22Rv1 (cell line): Measurements from ENCODE around the gene KAZN.

ENCODE experiments used
- H3K27ac ChIP-seq: fragments of 450-650 bp; 2 replicates; pipeline ENCODE4 v1.5.1; 2017
- ZFX ChIP-seq: fragments of 450-650 bp; IDR thresholded peaks from 2 replicates; pipeline ENCODE4 v1.6.1; 2017; ENCODE audit warnings: antibody characterized with exemption, borderline replicate concordance
- TF ChIP-seq, protein P1 (sequence below): fragments of 450-650 bp; IDR thresholded peaks from 2 replicates; pipeline ENCODE4 v1.5.1; 2017; ENCODE audit warnings: mild to moderate bottlenecking

The KAZN gene

DNA sequence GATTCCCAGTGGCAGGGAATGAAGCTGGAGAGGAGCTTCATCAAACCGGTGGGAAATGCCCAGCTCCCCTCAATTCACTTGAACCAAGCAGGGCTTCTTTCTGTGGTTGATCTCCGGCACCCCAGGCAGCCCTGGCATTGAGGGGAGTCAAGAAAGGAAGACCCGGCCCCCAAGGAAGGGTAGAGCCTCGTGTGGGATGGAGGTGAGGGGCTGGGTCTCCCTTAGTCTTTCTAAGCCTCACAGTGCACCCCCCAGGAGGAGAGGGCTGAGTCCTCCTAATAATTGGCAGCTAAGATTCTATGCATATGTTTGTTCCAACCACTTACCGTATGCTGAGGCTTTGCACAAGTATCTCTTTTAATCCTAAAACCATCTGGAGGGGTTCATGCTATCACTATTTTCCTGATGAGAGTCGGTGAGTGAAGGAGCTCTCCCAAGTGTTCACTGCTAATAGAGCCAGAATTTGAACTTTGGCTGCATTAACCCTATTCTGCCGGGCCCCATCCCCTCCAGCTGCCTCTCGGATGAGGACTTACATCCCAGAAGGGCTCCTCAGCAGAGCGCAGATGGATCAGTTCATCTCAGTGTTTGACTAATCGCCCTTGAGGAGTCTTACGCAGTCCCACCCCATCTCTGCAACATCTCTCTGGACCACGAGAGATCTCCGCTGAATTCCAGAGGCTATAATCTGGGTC, 521.9 kb downstream of the KAZN start:
- H3K27ac ChIP-seq: no peak overlapping the region

GRCh38 chr1:15122331-15122730, 523.8 kb downstream of the KAZN start:
- TF ChIP-seq, protein P1, sequence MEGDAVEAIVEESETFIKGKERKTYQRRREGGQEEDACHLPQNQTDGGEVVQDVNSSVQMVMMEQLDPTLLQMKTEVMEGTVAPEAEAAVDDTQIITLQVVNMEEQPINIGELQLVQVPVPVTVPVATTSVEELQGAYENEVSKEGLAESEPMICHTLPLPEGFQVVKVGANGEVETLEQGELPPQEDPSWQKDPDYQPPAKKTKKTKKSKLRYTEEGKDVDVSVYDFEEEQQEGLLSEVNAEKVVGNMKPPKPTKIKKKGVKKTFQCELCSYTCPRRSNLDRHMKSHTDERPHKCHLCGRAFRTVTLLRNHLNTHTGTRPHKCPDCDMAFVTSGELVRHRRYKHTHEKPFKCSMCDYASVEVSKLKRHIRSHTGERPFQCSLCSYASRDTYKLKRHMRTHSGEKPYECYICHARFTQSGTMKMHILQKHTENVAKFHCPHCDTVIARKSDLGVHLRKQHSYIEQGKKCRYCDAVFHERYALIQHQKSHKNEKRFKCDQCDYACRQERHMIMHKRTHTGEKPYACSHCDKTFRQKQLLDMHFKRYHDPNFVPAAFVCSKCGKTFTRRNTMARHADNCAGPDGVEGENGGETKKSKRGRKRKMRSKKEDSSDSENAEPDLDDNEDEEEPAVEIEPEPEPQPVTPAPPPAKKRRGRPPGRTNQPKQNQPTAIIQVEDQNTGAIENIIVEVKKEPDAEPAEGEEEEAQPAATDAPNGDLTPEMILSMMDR: no peak
- no peak for TF ChIP-seq ZFX
- no peak overlapping the region for H3K27ac ChIP-seq

More for the DNA sequence above, 521.9 kb downstream of the KAZN start:
- TF ChIP-seq ZFX: no peak
- TF ChIP-seq, protein P1: no peak

- TF ChIP-seq, protein P1: no peak
- no peak for TF ChIP-seq ZFX
Observed at GRCh38 chr1:15123270-15123669, 524.8 kb downstream of the KAZN start.

GRCh38 chr1:15123925-15124324, 525.4 kb downstream of the KAZN start:
- no peak overlapping the region for H3K27ac ChIP-seq
- TF ChIP-seq, protein P1: no peak
- TF ChIP-seq ZFX: no peak

More at GRCh38 chr1:15123270-15123669, 524.8 kb downstream of the KAZN start:
- no peak overlapping the region for H3K27ac ChIP-seq

GRCh38 chr1:15124362-15125100, 526.0 kb downstream of the KAZN start:
- no peak overlapping the region for H3K27ac ChIP-seq
- TF ChIP-seq ZFX: no peak
- TF ChIP-seq, protein P1: no peak

DNA sequence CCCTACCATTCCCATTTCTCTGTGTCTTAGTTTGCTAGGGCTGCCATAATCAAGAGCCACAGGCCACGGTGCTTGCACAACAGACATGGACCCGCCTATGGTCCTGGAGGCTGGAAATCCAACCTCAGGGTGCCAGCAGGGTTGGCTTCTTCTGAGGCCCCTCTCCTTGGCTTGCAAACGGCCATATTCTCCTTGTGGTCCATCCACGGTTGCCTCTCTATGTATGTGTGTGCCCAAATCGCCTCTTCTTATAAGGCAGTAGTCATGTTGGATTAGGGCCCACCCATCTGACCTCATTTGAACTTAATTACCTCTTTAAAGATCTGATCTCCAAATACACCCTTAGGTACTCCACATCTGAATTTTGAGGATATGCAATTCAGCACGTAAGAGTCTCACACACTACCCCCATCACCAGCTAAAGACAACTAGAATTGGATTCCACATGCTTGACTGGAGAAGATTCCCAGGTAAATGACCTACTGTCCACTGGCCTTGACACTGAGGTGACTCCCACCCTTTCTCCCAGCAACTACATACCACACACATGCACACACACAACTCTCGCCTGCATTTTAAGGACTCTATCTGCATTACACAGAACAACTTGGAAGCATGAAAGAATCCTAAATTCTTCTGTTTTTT, 526.7 kb downstream of the KAZN start:
- H3K27ac ChIP-seq: no peak overlapping the region
- TF ChIP-seq, protein P1: no peak
- no peak for TF ChIP-seq ZFX
